Measurements from ENCODE around the gene ELP5. TPM values are rescaled to one million over a fixed set of nuclear protein-coding genes. Genes with fewer than 3 reads are reported as not detected.
A peak's percentile ranks its signal among the peaks of the same experiment; 100 is the strongest.

Gene ELP5
- total and polyA plus RNA-seq, 10 of the 15 experiments (the other 5 are each of a cell fraction or from before 2014, with no cell fraction given), result 41.1 to 109 (median 77.5) TPM

- TF ChIP-seq NKRF (conservative IDR thresholded peaks at IDR 0.05) (peak; percentile 90), MAX (IDR thresholded peaks at IDR 0.05; ENCODE audit: low read depth, low read length) (peak; percentile 98), IRF3 (IDR thresholded peaks at IDR 0.05) (peak; percentile 87; the same call in 1 of the 2 replicates), IKZF1 (conservative IDR thresholded peaks at IDR 0.05) (peak; percentile 89), ELK1 (IDR thresholded peaks at IDR 0.05; ENCODE audit: low read depth, low read length) (0 out of 2 replicates have a peak, but pooled peaks have one; percentile 4), RELB (IDR thresholded peaks at IDR 0.05; ENCODE audit: low read depth) (peak; percentile 86), POU2F2 (IDR thresholded peaks at IDR 0.05; ENCODE audit: borderline replicate concordance, low read depth, low read length) (peak; percentile 81; the same call in 2 of the 3 replicates), NBN (IDR thresholded peaks at IDR 0.05) (peak; percentile 61; the same call in 1 of the 2 replicates), GATAD2B (conservative IDR thresholded peaks at IDR 0.05; ENCODE audit: low read depth) (peak; percentile 53; the same call in 1 of the 2 replicates), SIN3A (IDR thresholded peaks at IDR 0.05; ENCODE audit: low read depth, low read length) (peak; percentile 97), WRNIP1 (IDR thresholded peaks at IDR 0.05; ENCODE audit: borderline replicate concordance, low read depth, low read length) (no peak), HSF1 (IDR thresholded peaks at IDR 0.05; ENCODE audit: low read depth, low read length) (no peak), CHD2 (IDR thresholded peaks at IDR 0.05; ENCODE audit: borderline replicate concordance, low read depth, low read length) (peak; percentile 83), SRF (IDR thresholded peaks at IDR 0.05; ENCODE audit: low read depth in 2 of 2, low read length in 2 of 2) (0 out of 4 replicates have a peak, but pooled peaks of 1 of the 2 experiments have one; percentile 4), USF2 (IDR thresholded peaks at IDR 0.05; ENCODE audit: borderline replicate concordance, low read depth, low read length) (peak; percentile 100), NR2F1 (conservative IDR thresholded peaks at IDR 0.05) (peak; percentile 64), CBX3 (IDR thresholded peaks at IDR 0.05; ENCODE audit: borderline replicate concordance, low read depth) (no peak), LARP7 (IDR thresholded peaks at IDR 0.05) (peak; percentile 83; the same call in 1 of the 2 replicates), STAT3 (IDR thresholded peaks at IDR 0.05; ENCODE audit: low read depth, low read length) (no peak), CBX5 (IDR thresholded peaks at IDR 0.05; ENCODE audit: low read depth) (no peak), BACH1 (IDR thresholded peaks at IDR 0.05; ENCODE audit: borderline replicate concordance) (peak; percentile 95; the same call in 1 of the 2 replicates)
These were observed 17.7 kb upstream of the ELP5 start, which contains the start of gene DVL2 (continued) for GRCh38 chr17:7234083-7234951.
